ENCODE measurements around the gene MTUS2.

- no peak for TF ChIP-seq CTCF (IDR thresholded peaks at IDR 0.05)
- TF ChIP-seq POLR2A (IDR thresholded peaks at IDR 0.05): no peak
- TF ChIP-seq POLR2AphosphoS5 (IDR thresholded peaks at IDR 0.05): no peak
- TF ChIP-seq EP300 (IDR thresholded peaks at IDR 0.05; ENCODE audit: low read depth): no peak
These were observed 31.3 kb downstream of the MTUS2 start for GRCh38 chr13:28851422-28851821.
